ENCODE results near the gene GALNT9.

GALNT9 gene

GRCh38 chr12:132324841-132325732 is 4.3 kb downstream of the GALNT9 start:
- no peak for DNase-seq

- DNase-seq: no peak
Measured at GRCh38 chr12:132324173-132324572, 5.2 kb downstream of the GALNT9 start.

DNA sequence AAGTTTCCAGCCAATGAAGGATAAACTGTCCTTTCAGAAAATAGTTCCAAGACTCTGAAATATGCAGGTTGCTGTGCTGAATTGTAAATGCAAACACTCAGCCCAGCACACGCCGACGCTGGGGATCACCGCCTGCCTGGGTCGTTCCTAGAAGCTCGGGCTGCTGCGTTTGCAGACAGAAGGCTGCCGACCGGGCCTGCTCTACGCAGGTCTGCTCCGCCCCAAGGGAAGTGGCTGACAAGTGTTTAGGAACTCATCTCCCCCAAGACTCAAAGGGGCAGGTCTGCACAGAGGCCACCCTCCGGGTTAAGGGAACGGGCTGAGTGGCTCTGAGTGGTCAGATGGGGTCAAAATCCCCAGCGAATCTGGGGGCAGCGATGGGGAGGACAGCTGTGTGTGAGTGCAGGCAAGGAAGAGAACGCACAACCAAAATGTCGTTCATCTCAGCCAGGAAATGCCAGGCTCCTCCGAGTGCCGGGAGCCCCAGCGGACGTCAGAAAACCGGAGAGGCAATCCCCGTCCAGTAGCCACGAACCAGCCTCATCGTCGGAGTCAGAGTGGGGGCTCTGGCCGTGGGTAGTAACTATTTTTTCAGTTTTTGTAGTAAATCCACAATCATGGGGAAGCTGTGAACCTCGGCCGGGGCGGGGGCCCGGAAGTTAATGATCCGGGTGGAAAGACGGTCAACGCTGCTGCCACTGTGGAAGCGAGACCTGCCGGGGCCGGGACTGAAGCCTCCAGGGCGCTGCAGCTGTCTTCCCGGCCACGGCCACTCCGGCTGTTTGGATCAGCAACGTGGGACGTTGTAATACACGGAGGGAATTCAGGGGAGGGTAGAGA is 6.0 kb downstream of the GALNT9 start:
- DNase-seq: no peak

- no peak for DNase-seq
Measured at GRCh38 chr12:132322206-132323132, 6.9 kb downstream of the GALNT9 start.

DNA sequence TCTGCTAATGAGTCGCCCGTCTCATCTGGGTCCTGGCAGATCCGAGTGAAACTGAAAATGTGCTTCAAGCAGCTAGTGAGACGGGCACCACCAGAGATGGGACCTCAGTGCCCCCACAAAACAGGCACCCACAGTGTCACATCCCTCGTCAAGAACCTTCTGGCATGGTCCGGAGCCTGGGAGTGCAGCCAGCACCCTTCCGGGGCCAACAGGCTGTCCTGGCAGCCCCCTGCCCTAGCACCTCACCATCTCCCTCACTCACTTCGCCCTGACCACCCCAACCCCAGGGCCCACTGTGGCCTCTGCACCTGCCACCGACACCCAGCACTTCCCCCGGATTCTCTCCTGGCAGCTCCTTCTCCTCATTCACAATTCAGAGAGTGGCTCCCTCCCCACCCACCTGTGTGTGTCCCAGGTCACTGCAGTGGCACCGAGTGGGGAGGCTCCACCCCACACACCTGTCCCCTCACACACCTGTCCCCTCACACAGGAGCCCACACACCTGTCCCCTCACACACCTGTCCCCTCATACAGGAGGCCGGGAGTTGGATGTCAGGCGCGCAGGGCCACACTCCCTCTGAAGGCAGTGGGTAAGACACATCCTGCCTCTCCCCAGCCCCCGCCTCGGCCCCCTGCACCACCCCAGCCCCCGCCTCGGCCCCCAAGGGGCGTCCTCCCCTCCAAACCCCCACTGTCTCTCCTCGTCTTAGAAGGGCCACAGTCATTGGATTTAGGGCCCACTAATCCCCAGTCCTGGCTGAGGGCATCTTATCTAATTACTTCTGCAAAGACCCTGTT is 7.9 kb downstream of the GALNT9 start:
- no peak for DNase-seq

DNA sequence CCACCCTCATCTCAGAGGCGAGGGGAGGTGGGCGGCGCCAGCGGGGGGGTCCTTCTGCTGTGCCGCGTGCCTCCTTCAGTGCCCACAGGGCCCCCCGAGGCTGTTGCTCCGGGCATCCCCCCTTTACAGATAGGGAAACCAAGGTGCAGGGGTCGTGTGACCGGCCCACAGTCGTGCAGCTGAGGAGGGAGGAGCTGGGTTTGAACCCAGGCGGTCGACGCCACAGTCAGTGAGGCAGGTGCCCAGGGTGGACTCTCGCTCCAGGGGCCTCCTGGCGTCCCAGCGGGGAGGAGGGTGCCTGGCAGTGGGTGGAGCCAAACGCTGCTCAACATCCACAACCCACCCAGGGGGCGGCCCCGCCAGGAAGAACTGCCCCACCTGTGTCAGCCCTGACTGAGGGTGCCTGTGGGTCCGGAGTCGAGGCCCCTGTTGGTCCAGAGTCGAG is 8.6 kb downstream of the GALNT9 start:
- DNase-seq: no peak

- DNase-seq: no peak
Measured at GRCh38 chr12:132319991-132320570, 9.3 kb downstream of the GALNT9 start.

DNA sequence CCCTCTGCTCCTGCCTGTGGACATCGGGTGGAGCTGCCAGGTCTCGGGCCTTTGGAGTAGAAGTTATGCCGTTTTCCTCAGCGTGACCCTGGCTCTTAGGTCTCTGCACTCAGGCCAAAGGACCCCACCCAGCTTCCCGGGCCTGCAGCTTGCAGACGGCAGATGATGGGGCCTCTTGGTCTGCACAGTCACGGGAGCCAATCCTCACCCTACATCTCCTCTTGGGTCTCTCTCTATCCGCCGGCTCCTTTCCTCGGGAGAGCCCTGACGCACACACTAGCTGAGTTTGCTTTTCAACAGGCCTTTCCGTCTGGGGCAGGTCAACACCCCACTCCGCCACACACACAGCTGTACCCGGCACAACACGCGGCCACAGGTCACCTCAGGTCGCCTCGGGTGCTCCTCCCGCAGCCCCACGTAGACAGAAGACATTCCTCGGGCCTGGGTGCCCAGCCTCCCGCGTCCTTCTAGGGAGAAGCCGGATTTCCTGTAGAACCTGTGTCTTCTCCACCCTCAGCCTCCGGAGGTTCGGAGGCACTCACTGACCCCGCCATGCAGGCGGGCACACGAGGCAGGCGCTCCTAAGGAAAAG is 9.9 kb downstream of the GALNT9 start:
- DNase-seq: no peak

- DNase-seq: no peak
Measured at GRCh38 chr12:132318618-132319033, 10.8 kb downstream of the GALNT9 start.

DNA sequence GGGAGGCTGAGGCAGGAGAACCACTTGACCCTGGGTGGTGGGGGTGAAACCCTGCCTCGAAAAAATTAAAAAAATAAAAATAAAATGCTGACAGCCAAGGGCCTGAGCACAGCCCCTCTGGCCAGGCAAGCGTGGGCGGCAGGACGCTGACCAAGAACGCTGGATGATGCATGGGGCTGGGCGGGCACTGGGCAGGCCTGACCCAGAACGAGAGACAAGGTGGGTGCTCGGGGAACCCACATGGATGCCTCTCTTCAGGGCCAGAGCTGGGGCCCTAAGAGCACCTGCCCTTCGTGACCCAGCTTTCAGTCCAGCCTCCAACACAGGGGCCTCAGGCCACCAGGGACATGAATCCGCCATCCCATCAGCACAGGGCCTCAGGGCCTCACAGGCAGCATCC is 11.3 kb downstream of the GALNT9 start:
- no peak for DNase-seq

DNA sequence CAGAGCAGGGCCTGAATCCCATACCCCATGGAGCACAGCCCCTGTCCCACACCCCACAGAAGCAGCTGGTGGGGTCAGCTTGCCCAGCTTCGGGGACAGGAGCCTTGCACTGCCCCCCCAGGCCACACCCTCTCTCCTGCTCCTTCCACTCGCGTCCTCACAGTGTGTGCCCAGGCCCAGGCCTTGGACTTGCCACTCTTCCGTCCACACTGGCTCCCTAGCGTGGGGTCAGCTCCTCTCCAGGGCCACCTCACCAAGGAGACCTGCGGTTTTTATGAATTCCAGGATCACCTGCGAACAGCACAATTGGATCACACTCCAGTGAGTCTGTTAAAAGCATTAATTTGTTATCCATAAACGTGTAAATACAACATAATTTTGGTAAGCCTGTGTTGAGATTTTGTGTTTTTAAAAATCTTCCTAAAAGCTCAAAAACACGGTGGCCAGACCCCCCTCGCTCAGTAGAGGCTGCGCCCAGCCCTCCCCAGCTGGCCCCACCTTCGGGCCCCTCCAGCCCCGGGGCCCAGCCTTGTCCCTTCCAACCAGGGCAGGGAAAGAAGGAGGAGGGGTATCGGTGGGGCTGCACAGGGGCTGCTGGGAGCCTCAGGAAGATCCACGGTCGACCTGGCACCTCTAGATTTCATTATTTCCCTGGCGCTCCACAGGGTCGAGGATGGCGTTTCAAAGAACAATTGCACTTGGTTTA is 12.0 kb downstream of the GALNT9 start:
- DNase-seq: no peak

DNA sequence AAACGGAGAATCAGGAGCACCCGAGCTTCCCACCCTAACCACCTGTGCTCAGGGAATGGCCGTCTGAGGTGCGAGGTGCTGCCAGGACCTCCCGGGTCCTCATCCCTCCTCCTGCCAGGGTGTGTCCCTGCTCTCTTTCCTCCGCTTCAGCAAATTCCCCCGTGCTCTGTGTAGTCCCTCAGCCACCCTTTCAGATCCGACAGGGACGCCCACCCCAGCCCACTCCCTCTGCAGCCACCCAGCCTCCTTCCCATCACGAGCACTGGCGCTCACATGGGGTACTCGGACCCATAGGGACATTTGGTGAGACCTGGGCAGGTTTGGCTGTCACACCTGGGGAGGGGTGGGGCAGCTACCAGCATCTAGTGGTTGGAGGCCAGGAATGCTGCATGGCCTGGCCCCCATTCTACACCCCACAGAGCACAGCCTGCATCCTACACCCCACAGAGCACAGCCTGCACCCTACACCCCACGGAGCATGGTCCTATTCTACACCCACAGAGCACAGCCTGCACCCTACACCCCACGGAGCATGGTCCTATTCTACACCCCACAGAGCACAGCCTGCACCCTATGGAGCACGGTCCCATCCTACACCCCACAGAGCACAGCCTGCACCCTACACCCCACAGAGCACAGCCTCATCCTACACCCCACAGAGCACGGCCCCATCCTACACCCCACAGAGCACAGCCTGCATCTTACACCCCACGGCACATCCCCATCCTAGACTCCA is 12.7 kb downstream of the GALNT9 start:
- DNase-seq: no peak

GRCh38 chr12:132315951-132316350 is 13.4 kb downstream of the GALNT9 start:
- DNase-seq: no peak

- no peak for DNase-seq
Measured at GRCh38 chr12:132315507-132315906, 13.9 kb downstream of the GALNT9 start.

DNA sequence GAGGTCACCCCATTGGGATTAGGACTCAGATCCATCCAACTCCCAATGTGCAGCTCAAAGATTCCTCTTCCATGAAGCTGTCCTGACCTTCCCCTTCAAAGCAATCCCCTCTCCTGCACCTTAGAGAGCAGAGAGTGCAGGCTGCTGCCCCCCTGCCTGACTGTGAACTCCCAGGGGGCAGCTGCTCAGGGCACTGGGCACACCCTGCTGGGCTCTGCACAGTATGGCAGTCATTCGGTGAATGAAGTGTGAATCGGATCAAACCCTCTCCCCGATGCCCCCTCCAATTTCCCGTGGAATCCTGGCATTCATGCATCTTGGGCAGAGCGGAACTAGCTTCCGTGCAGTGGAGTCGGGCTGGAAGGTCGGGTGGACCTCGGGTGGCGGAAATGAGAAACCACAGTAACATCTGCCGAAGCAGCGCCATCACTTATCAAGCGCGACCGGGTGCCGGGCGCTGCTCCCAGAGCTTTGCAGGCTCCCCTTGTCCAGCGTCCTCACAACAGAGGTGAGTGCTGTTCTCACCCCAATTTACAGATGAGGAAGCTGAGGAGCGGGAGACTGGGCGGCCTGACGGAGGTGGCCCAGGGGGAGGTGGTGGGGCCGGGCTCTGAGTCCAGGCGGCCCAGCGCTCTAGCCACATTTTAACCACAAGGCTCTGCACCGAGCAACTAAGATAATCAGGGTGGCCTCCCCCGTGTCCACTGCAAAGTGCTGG is 14.7 kb downstream of the GALNT9 start:
- DNase-seq: no peak

- no peak for DNase-seq
Measured at GRCh38 chr12:132314035-132314434, 15.4 kb downstream of the GALNT9 start.

DNA sequence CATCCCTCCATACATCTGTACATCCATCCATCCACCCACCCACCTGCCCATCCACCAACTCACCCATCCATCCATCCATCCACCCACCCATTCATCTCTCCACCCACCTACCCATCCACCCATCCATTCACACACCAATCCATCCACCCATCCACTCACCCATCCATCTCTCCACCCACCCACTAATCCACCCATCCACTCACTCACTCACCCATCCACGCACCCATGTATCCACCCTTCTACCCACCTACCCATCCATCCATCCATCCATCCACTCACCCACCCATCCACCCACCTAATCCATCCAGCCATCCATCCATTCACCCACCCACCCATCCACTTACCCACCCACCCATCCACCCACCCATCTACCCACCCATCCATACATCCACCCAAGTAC is 16.2 kb downstream of the GALNT9 start:
- DNase-seq: no peak

- DNase-seq: no peak
Measured at GRCh38 chr12:132312516-132312915, 16.9 kb downstream of the GALNT9 start.

All from HCEC 1CT (cell line).